Panc1 (cell line): Measurements from ENCODE around the gene GAB1. TPM values are rescaled to one million over a fixed set of nuclear protein-coding genes. Genes with fewer than 3 reads are reported as not detected.

Experiments
- ATAC-seq: fragments of 200-7000 bp; cut with Tn5 transposase; 2 replicates; pipeline ENCODE4 v1.9.1; 2020; ENCODE audit warnings: mild to moderate bottlenecking, moderate library complexity
- BruUV-seq: library from RNA; stranded (reverse); fragments of 400-500 nt; replicated peaks from 2 replicates; lab custom pipeline; 2021; lab: Mats Ljungman, UMichigan
- CTCF ChIA-PET: fragments of 300-600 bp; sonication (Branson Sonifier 250); formaldehyde crosslinking; loops from one replicate; lab custom pipeline; 2022; ENCODE audit warnings: antibody characterized with exemption; lab: Charles Lee
- POLR2A ChIA-PET: fragments of 300-600 bp; sonication (Branson Sonifier 250); formaldehyde crosslinking; loops from one replicate; lab custom pipeline; 2022; ENCODE audit warnings: antibody characterized with exemption; lab: Charles Lee
- DNase-seq: peaks from one replicate; pipeline ENCODE4 v3.0.0-alpha.2; 2010; ENCODE audit warnings: low read depth, low spot score
- H3K27ac ChIP-seq: 2 replicates; pipeline ENCODE4 v1.5.1; 2011; ENCODE audit warnings: mild to moderate bottlenecking, low read length, inconsistent platforms
- H3K27me3 ChIP-seq: fragments of 200-500 bp; sonication (Bioruptor generic); 2 replicates; pipeline ENCODE4 v1.6.0; 2014; ENCODE audit warnings: low read length, inconsistent platforms; ENCODE audit not compliant: control insufficient read depth, insufficient read depth
- H3K36me3 ChIP-seq: fragments of 200-500 bp; sonication (Bioruptor generic); 2 replicates; pipeline ENCODE4 v1.5.1; 2014; ENCODE audit warnings: inconsistent platforms, mild to moderate bottlenecking, low read length, moderate library complexity; ENCODE audit not compliant: control insufficient read depth, insufficient read depth
- H3K4me1 ChIP-seq: 2 replicates; pipeline ENCODE4 v1.5.1; 2011; ENCODE audit warnings: inconsistent platforms, mild to moderate bottlenecking, low read length, moderate library complexity; ENCODE audit not compliant: control insufficient read depth, insufficient read depth
- H3K4me3 ChIP-seq, 2 experiments: 2 replicates each; pipeline ENCODE4 v1.5.1; 2011 to 2012; ENCODE audit warnings: low read depth in 2 of 2, low read length in 2 of 2, mild to moderate bottlenecking in 2 of 2, inconsistent platforms in 1 of 2, moderate library complexity in 1 of 2
- H3K9me3 ChIP-seq: fragments of 200-500 bp; sonication (Bioruptor generic); 2 replicates; pipeline ENCODE4 v1.5.1; 2014; ENCODE audit warnings: low read depth, mild to moderate bottlenecking, inconsistent platforms, low read length, moderate library complexity; ENCODE audit not compliant: control insufficient read depth, insufficient read depth
- POLR2AphosphoS5 ChIP-seq: IDR thresholded peaks from 2 replicates; pipeline ENCODE4 v1.6.1; 2012; ENCODE audit warnings: mild to moderate bottlenecking, low read depth, low read length, moderate library complexity
- REST ChIP-seq, 2 experiments: IDR thresholded peaks; 2 replicates each; pipeline ENCODE4 v1.6.1; 2011 to 2012; ENCODE audit warnings: low read depth in 2 of 2, control low read depth in 1 of 2, low read length in 1 of 2, mild to moderate bottlenecking in 1 of 2, moderate library complexity in 1 of 2; ENCODE audit not compliant: insufficient read depth in 1 of 2
- SIN3A ChIP-seq: IDR thresholded peaks from 2 replicates; pipeline ENCODE4 v1.6.1; 2012; ENCODE audit warnings: low read depth, mild to moderate bottlenecking, low read length, moderate library complexity, borderline replicate concordance; ENCODE audit not compliant: insufficient read depth
- TCF7L2 ChIP-seq: IDR thresholded peaks from 2 replicates; pipeline ENCODE4 v1.6.1; 2011; ENCODE audit warnings: mild to moderate bottlenecking, low read depth, low read length, inconsistent platforms
- in situ Hi-C: cut with HindIII; loops from 2 replicates; pipeline ENCODE4 v1.10.0; 2016; ENCODE audit warnings: low sequenced_read_pairs, low pct_unique_long_range_greater_than_20kb
- intact Hi-C: fragments of 100-400 bp; cut with micrococcal nuclease; formaldehyde crosslinking; loops from one replicate; pipeline ENCODE4 v1.10.0; 2022; ENCODE audit not compliant: unreplicated experiment
- total RNA-seq: library from RNA; stranded (reverse); gene quantifications from one replicate; pipeline ENCODE4 v1.2.1, GENCODE V29; 2021; ENCODE audit not compliant: unreplicated experiment
- TF ChIP-seq, protein P1 (sequence below): fragments of 450-650 bp; IDR thresholded peaks from 2 replicates; pipeline ENCODE4 v1.5.1; 2017; ENCODE audit warnings: mild to moderate bottlenecking

Gene GAB1
- total RNA-seq, 1 experiment from 2014 or later: 2.8 TPM

DNA sequence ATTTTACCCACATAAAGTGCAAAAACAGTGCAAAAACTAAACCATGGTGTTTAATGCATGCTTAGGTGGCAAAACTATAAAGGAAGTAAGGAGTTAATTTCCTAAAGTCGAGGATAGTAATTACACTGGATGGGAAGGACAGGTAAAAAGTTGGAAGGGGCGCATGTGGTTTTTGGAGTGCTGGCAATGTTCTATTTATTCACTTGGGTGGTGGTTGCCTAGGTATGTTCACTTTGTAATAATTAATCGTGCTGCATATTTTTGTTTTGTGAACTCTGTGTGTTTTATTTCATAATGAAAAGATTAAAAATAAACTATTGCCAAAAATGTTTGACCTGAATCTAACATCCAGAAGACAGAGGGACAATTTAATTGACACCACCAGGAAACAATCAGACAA lies 144.7 kb downstream of the GAB1 start:
- in situ Hi-C loops (no loop called here), intact Hi-C loops (loop anchor here (5.0 kb wide), 2 partner anchors 84 to 274 kb away; no protein-coding TSS in a partner anchor)
- CTCF ChIA-PET: no interaction called here
- Histone ChIP-seq H3K27ac (no peak overlapping the region), H3K36me3 (no peaks in the 10 kb centered on the region), H3K4me1 (no peaks in the 10 kb centered on the region), H3K4me3 (no peak overlapping the region), H3K27me3 (no peaks in the 10 kb centered on the region), H3K9me3 (no peaks in the 10 kb centered on the region)
- POLR2A ChIA-PET: no interaction called here
- TF ChIP-seq, protein P1, sequence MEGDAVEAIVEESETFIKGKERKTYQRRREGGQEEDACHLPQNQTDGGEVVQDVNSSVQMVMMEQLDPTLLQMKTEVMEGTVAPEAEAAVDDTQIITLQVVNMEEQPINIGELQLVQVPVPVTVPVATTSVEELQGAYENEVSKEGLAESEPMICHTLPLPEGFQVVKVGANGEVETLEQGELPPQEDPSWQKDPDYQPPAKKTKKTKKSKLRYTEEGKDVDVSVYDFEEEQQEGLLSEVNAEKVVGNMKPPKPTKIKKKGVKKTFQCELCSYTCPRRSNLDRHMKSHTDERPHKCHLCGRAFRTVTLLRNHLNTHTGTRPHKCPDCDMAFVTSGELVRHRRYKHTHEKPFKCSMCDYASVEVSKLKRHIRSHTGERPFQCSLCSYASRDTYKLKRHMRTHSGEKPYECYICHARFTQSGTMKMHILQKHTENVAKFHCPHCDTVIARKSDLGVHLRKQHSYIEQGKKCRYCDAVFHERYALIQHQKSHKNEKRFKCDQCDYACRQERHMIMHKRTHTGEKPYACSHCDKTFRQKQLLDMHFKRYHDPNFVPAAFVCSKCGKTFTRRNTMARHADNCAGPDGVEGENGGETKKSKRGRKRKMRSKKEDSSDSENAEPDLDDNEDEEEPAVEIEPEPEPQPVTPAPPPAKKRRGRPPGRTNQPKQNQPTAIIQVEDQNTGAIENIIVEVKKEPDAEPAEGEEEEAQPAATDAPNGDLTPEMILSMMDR: no peak
- no peak for TF ChIP-seq SIN3A
- no peak for TF ChIP-seq TCF7L2
- TF ChIP-seq POLR2AphosphoS5: no peak
- no peak for TF ChIP-seq REST (IDR thresholded peaks at IDR 0.05; ENCODE audit: insufficient read depth in 1 of 2, low read depth in 2 of 2, low read length in 1 of 2)
- no TSS peak for BruUV-seq
- ATAC-seq: no peak
- no peak for DNase-seq

- ATAC-seq (no peak), DNase-seq (peak; percentile 2)
- H3K4me3 ChIP-seq: no peak overlapping the region
- no TSS peak for BruUV-seq
- H3K9me3 ChIP-seq: no peaks in the 10 kb centered on the region
- H3K36me3 ChIP-seq: no peaks in the 10 kb centered on the region
- TF ChIP-seq TCF7L2 (no peak), REST (IDR thresholded peaks at IDR 0.05; ENCODE audit: insufficient read depth in 1 of 2, low read depth in 2 of 2, low read length in 1 of 2) (no peak), POLR2AphosphoS5 (no peak)
- TF ChIP-seq, protein P1: peak; percentile 37; the same call in 1 of the 2 replicates
- in situ Hi-C loops (no loop called here), intact Hi-C loops (loop anchor here (5.0 kb wide), 2 partner anchors 86 to 276 kb away; no protein-coding TSS in a partner anchor)
- H3K27me3 ChIP-seq: no peaks in the 10 kb centered on the region
- POLR2A ChIA-PET: no interaction called here
- CTCF ChIA-PET: no interaction called here
- no peak overlapping the region for H3K27ac ChIP-seq
- no peaks in the 10 kb centered on the region for H3K4me1 ChIP-seq
Measured at GRCh38 chr4:143482840-143483239, 146.2 kb downstream of the GAB1 start.
